ENCODE data around the gene NFAM1.
A peak's percentile ranks its signal among the peaks of the same experiment; 100 is the strongest.

Gene NFAM1

DNA sequence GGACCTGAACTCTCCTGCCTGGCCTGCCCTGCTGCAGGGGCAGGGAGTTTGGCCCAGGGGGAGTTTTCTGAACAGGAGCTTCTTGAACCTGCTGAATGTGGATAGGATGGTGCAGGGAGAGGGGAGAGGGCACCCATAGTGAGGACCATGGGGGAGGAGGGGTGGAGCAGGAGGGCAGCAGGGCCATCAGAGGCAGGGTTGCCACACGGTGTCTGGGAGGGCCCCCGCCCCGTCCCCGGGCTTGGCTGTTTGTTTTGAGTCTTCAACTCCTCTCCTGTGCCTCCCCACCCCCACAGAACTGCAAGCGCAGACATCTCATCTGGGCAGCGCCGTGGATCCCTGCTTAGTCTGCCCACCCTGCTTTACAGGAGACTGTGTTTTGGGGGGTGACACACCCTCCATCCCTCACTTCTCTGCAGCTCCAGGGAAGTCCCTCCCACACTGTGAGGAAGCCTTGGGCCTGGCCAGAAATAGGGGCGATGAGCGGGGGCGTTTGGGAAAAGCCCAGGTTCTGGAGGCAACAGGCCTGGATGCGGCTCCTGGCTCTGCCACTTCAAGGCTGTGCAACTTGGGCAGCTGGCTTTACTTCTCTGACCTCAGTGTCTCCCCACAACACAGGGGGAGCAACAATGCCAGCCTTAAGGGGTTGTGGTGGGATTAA is 14.4 kb downstream of the NFAM1 start:
- peak overlapping the region in 1 of 2 donors; percentile 59 for H3K27ac Mint-ChIP-seq
- no peak for DNase-seq
- peaks cover 29 to 58% of the 10 kb centered on the region in 2 donors for H3K27me3 Mint-ChIP-seq
- H3K9me3 Mint-ChIP-seq: no peaks in the 10 kb centered on the region
- ATAC-seq (replicated peaks): no peak
- H3K4me3 Mint-ChIP-seq: no peak overlapping the region
- peaks cover 0 to 2% of the 10 kb centered on the region in 2 donors for H3K4me1 Mint-ChIP-seq (ENCODE audit: low read depth in 2 of 2)
- H3K36me3 Mint-ChIP-seq (ENCODE audit: insufficient read depth): no peaks in the 10 kb centered on the region

DNA sequence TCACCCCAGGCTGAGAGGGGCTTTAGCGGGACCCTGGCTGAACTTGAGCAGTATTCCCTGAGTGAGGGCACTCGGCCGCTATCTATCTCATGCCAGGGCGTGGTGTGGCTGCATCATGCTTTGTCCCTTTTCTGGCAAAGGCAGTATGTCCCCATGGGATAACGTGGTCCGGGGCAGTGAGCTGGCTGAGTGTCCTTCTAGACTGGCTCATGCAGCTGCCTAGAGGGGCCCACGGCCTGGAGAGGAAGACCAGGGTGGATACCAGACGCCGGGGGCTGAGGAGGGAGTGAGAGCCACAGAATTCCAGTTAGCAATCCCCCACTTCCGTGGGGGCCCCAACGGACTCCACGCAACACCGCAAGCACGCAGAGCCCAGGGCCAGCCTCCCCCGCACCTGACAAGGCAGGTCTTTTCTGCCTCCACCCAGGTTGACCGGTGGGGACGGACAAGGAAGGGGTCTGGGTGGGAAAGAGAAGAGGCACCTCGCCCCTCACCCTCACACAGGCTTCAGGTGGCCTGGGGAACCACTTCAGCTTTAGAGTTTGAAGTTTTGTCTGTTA is 15.5 kb downstream of the NFAM1 start:
- H3K9me3 Mint-ChIP-seq: no peaks in the 10 kb centered on the region
- H3K4me3 Mint-ChIP-seq: no peak overlapping the region
- no peaks in the 10 kb centered on the region for H3K36me3 Mint-ChIP-seq (ENCODE audit: insufficient read depth)
- H3K27ac Mint-ChIP-seq: no peak overlapping the region
- ATAC-seq (replicated peaks): no peak
- no peak for DNase-seq
- peaks cover 29 to 56% of the 10 kb centered on the region in 2 donors for H3K27me3 Mint-ChIP-seq
- peaks cover 0 to 2% of the 10 kb centered on the region in 2 donors for H3K4me1 Mint-ChIP-seq (ENCODE audit: low read depth in 2 of 2)

DNA sequence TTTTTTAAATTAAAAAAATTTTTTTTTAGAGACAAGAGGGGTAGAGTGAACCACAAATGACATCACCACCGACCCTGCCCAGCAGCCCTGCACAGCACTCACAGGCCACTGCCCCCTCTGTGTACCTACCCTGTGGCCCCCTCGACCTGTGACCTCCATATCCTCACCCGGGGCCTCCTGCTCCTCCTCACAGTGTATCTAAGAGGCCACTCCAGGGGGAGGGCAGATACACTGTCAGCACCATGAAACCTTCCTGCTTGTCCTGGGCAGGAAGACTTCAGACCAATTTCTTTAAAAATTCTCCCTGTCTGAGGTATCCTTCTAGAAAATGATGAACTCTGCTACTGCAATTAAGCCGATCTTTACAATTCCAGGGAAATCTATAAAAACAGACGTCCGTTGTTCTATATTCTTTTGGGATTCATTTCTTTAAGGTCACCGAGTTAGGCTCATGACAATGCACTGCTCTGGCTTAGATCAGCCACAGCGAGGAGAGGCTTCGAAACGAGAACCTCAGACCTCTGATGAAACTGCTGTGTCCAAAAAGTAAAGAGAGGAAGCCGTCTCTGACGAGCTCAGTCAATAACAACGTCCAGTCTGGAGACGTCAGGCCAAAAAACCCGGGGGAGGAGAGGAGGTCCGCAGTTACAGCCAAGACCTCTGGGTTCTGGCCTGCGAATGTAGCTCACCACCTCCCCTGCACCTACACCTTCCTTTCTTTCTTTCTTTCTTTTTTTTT is 17.5 kb downstream of the NFAM1 start:
- Mint-ChIP-seq H3K27me3 (peaks cover 22 to 39% of the 10 kb centered on the region in 2 donors), H3K4me1 (ENCODE audit: low read depth in 2 of 2) (no peaks in the 10 kb centered on the region), H3K9me3 (no peaks in the 10 kb centered on the region), H3K4me3 (no peak overlapping the region), H3K27ac (no peak overlapping the region), H3K36me3 (ENCODE audit: insufficient read depth) (no peaks in the 10 kb centered on the region)
- DNase-seq (no peak), ATAC-seq (replicated peaks) (no peak)

DNA sequence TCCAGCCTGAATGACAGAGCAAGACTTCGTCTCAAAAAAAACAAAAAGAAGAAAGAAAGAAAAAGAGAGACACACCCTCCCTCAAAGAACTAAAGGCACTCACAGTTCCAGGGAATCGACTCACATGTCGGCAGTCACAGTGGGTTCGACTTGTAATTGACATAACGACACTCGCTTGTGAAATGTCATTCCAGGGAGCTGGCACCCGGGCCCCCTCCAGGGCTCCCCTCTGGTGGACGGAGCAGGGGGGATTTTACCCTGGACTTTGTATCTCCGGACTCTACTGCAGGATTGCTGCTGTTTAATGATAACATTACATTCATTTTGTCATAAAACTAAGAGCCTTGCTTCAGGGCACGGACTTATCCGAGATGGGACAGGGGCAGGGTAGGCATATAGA is 18.2 kb downstream of the NFAM1 start:
- H3K9me3 Mint-ChIP-seq: no peaks in the 10 kb centered on the region
- peaks cover 15 to 32% of the 10 kb centered on the region in 2 donors for H3K27me3 Mint-ChIP-seq
- no peak for DNase-seq
- H3K27ac Mint-ChIP-seq: no peak overlapping the region
- ATAC-seq (replicated peaks): no peak
- H3K4me1 Mint-ChIP-seq (ENCODE audit: low read depth in 2 of 2): no peaks in the 10 kb centered on the region
- no peak overlapping the region for H3K4me3 Mint-ChIP-seq
- no peaks in the 10 kb centered on the region for H3K36me3 Mint-ChIP-seq (ENCODE audit: insufficient read depth)

DNA sequence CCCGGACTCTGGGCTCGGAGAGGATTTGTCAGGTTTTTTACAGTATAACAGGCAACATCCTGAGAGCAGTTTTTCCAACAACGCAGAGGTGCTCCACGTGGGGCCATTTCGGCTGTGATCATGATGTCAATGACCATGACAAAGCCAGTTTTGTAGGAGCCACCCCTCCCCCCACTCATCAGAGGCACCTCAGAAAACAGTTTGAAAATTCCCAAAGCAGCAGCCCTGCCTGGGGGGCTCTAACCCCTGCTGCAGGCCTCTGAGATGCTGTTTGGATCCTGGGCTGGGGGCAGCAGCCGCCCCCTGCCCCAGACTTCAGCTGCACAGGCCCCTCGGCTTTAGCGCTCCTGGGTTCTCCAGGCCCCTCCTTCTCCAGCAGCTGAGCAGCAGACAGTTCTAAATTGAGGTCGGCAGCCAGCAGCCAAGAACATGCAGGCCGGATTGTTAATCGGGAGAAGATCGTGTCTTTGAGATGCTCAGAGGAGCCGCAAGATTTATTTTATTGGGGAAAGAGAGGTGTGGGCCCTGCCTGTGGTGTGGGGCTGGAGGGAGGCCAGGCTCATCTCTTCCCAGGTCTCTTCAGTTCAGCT is 19.4 kb downstream of the NFAM1 start:
- ATAC-seq (replicated peaks) (no peak), DNase-seq (no peak)
- Mint-ChIP-seq H3K27ac (no peak overlapping the region), H3K36me3 (ENCODE audit: insufficient read depth) (no peaks in the 10 kb centered on the region), H3K9me3 (no peaks in the 10 kb centered on the region), H3K4me1 (ENCODE audit: low read depth in 2 of 2) (no peaks in the 10 kb centered on the region), H3K4me3 (no peak overlapping the region), H3K27me3 (peaks cover 12 to 22% of the 10 kb centered on the region in 2 donors)

DNA sequence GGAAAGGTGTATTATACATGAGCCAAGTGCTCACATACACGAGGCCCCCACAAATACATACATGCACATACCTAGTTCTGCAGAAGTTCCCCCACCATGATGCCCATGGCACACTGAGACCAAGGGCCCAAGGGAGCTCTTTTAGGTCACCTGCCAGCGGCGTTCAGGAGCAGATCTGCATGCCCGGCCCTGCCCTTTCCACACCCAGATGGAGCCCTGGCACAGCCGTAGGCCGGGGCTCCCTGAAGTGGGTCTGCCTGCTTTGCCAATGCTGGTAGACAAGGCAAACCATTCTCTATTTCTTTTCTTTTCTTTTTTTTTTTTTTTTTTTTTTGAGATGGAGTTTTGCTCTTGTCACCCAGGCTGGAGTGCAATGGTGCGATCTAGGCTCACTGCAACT is 21.5 kb downstream of the NFAM1 start:
- ATAC-seq (replicated peaks): no peak

DNA sequence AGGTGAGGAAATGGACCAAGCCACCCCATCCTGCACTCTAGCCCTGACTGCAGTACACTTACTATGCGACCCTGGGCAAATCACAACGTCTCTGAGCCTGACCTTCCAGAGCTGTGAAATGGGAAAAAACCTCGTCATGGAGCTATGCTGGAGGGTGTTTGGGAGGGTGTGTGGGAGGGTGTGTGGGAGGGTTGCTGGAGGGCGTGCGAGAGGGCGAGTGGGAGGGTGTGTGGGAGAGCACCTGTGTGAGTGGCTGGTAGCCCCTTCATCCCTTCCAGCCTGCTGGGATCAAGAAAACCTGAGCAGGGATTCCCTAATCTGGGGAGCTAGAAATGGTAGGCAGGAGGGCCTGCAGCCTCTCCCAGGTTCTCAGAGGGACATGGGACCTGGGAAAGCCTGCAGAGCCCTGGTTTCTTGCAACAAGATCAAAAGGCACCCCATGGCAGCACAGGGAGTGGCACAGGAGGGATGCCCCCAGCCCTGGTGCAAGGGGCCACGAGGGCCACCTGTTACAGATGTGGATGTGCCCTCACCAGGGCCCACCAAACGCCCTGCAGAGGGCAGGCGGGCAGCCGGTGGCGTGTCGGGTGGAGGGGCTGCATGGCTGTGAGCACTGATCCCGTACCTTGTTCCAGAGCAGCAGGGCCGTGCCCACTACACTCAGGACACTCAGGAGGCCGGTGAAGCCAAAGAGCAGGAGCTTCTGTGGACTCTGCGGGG is 23.2 kb downstream of the NFAM1 start:
- no peaks in the 10 kb centered on the region for H3K36me3 Mint-ChIP-seq (ENCODE audit: insufficient read depth)
- ATAC-seq (replicated peaks) (no peak), DNase-seq (no peak)
- H3K27me3 Mint-ChIP-seq: peaks cover 9 to 28% of the 10 kb centered on the region in 2 donors
- no peak overlapping the region for H3K27ac Mint-ChIP-seq
- no peaks in the 10 kb centered on the region for H3K4me1 Mint-ChIP-seq (ENCODE audit: low read depth in 2 of 2)
- no peaks in the 10 kb centered on the region for H3K9me3 Mint-ChIP-seq
- no peak overlapping the region for H3K4me3 Mint-ChIP-seq

More for the DNA sequence above, 21.5 kb downstream of the NFAM1 start:
- Mint-ChIP-seq H3K4me3 (no peak overlapping the region), H3K27me3 (peaks cover 11 to 12% of the 10 kb centered on the region in 2 donors), H3K27ac (no peak overlapping the region), H3K36me3 (ENCODE audit: insufficient read depth) (no peaks in the 10 kb centered on the region), H3K4me1 (ENCODE audit: low read depth in 2 of 2) (no peaks in the 10 kb centered on the region), H3K9me3 (no peaks in the 10 kb centered on the region)
- DNase-seq: no peak

DNA sequence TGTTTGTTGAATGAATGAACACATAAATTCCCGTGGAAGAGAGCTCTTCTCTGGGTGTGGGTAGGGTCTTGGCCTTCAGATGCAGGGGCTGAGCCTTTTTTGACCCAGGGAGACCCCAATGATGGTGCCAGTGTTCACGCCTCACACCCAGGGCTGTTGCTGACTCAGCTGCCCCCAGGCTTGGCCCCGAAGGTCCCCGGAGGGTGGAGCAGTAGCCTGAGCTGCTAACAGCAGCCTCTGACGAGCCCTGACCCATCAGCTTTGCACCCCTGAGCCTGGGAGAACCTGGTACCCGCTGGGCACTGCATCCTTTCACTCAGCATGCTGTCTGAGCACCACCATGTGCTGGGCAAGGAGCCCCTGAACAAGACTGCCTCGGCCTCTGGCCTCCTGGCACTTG is 23.9 kb downstream of the NFAM1 start:
- Mint-ChIP-seq H3K9me3 (no peaks in the 10 kb centered on the region), H3K36me3 (ENCODE audit: insufficient read depth) (no peaks in the 10 kb centered on the region), H3K4me3 (no peak overlapping the region), H3K4me1 (ENCODE audit: low read depth in 2 of 2) (no peaks in the 10 kb centered on the region), H3K27me3 (peaks cover 9 to 28% of the 10 kb centered on the region in 2 donors), H3K27ac (no peak overlapping the region)
- DNase-seq (no peak), ATAC-seq (replicated peaks) (no peak)

DNA sequence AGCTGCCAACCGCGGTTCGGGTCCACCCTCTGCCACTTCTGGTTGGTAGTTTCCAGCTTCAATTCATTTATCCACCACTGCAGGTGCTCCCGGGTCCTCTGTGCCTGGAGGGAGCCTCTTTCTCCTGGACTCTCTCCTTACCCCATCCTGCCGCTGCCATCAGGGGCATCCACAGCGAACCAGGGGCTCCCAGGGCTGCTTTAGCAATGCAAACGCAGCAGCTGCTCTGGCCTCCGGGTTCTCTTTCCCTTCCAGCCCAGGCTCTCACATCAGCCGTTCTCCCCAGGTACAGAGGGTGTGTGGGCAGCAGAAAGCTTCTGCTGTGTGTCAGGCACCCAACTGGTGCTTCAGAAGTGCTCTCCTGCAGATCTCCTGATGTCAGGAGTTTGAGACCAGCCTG is 27.9 kb downstream of the NFAM1 start:
- no peaks in the 10 kb centered on the region for H3K9me3 Mint-ChIP-seq
- no peak for DNase-seq

DNA sequence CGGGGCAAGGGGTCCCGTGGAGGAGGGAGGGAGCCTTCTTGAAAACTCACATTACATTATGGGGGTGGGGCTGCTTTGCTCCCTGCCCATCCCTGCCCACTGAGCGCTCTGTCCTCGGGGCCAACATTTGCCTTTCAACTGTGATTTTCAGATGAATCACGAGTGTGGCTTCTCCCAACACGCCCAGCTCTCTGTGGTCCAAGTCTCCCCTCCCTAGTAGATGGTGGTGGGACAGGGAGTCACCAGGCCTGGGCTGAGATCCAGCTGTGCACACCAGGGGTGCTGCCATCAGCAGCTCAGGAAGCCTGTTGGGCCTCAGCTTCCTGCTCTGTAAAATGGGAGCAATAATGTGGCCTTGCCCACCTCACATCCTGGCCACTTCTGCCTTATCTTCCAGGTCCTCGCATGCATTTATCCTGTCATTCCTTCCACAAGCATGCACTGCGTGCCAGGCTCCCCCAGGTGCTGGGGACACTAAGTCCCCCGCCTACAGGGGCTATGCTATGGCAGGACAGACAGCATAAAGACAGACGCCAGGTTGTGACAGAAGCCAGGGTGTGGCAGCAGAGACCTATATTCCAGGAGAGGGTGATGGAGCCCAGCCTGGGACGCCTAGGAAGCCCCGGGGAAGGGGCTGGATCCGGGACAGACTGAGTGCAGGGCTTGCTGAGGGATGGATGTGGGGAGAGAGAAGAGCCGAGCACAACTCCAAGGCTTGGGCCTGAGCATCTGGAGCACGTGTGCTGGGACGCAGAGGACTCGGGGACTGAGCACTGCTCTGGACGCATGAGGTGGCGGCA is 30.5 kb downstream of the NFAM1 start:
- Mint-ChIP-seq H3K4me1 (ENCODE audit: low read depth in 2 of 2) (peaks cover 3 to 7% of the 10 kb centered on the region in 2 donors), H3K9me3 (no peaks in the 10 kb centered on the region), H3K36me3 (ENCODE audit: insufficient read depth) (no peaks in the 10 kb centered on the region), H3K4me3 (no peak overlapping the region), H3K27me3 (peaks cover 8 to 26% of the 10 kb centered on the region in 2 donors), H3K27ac (peak overlapping the region in 1 of 2 donors; percentile 59)
- DNase-seq (no peak), ATAC-seq (replicated peaks) (no peak)

More for the DNA sequence above, 27.9 kb downstream of the NFAM1 start:
- H3K4me3 Mint-ChIP-seq: no peak overlapping the region
- H3K27me3 Mint-ChIP-seq: peaks cover 9 to 28% of the 10 kb centered on the region in 2 donors
- H3K27ac Mint-ChIP-seq: no peak overlapping the region
- no peaks in the 10 kb centered on the region for H3K4me1 Mint-ChIP-seq (ENCODE audit: low read depth in 2 of 2)
- ATAC-seq (replicated peaks): no peak
- H3K36me3 Mint-ChIP-seq (ENCODE audit: insufficient read depth): no peaks in the 10 kb centered on the region

DNA sequence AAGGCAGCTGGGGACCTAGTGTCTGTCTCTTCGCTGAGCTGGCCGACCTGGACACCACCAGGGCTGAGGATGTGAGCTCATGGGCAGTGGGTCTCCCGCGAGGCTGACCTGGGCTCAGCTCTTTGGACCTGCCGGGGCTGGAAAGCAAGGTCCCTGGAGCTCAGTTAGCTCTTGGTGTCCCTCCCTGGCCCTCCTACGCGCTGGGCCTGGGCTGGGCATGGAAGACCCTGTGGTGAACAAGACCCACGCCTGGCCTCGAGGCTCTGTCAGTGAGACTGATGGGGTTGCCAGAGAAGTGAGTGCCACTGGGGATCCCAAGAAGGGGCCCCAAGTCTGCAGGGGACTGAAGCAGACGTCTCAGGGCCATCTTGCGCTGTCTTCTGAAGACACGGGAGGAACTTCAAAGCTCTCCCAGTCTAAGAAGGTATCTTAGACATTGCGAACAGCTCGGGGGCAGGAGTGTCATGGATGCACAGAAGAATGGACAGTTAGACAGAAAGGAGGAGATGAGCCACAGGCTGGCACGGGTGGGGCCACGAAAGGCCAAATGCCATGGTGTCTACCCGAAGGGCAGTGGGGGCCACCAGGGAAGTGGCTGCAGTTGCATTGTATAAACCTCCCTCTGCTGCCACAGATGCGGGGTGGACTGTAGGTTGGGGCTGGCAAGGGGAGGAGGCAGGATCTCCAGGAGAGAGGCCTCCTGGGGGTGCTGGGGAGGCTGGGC is 31.2 kb downstream of the NFAM1 start:
- peaks cover under 1 to 19% of the 10 kb centered on the region in 2 donors for H3K27me3 Mint-ChIP-seq
- H3K27ac Mint-ChIP-seq: peak overlapping the region in 1 of 2 donors; percentile 59
- no peak for DNase-seq
- H3K9me3 Mint-ChIP-seq: no peaks in the 10 kb centered on the region
- no peak for ATAC-seq (replicated peaks)
- H3K4me1 Mint-ChIP-seq (ENCODE audit: low read depth in 2 of 2): peaks cover 7% of the 10 kb centered on the region in 2 donors
- H3K36me3 Mint-ChIP-seq (ENCODE audit: insufficient read depth): no peaks in the 10 kb centered on the region
- H3K4me3 Mint-ChIP-seq: no peak overlapping the region

All from effector memory CD8-positive, alpha-beta T cell (primary cell).